NCI-H226 (cell line): ENCODE measurements around the gene GINS1.
"Not testable (repeated sequence)": the region's sequence is repeated elsewhere in the genome, so short reads cannot be mapped to it uniquely, and the experiment has no call there.

ENCODE experiments used
- DNase-seq: peaks from one replicate; pipeline ENCODE4 v3.0.0-alpha.2; 2015

Gene GINS1

GRCh38 chr20:25390538-25391528, 16.6 kb upstream of the GINS1 start, which contains the start of gene ABHD12:
Gene ABHD12, minus strand, starts transcription at chr20:25390835. Its CDS starts 132 bp downstream, at chr20:25390703.
- DNase-seq: peak; percentile 96

GRCh38 chr20:25394276-25394675, 13.2 kb upstream of the GINS1 start:
- DNase-seq: no peak

- no peak for DNase-seq
Measured at GRCh38 chr20:25394996-25395395, 12.5 kb upstream of the GINS1 start.

GRCh38 chr20:25397096-25397495, 10.4 kb upstream of the GINS1 start:
- DNase-seq: no peak

- peak; percentile 6 for DNase-seq
Measured at GRCh38 chr20:25397821-25398220, 9.7 kb upstream of the GINS1 start.

GRCh38 chr20:25398376-25399036, 9.0 kb upstream of the GINS1 start:
- no peak for DNase-seq

- DNase-seq: peak; percentile 60
Measured at GRCh38 chr20:25399037-25399430, 8.4 kb upstream of the GINS1 start.

GRCh38 chr20:25400291-25400732, 7.2 kb upstream of the GINS1 start:
- DNase-seq: not testable (repeated sequence)

- DNase-seq: peak; percentile 10
Measured at GRCh38 chr20:25402583-25402982, 4.9 kb upstream of the GINS1 start.

- DNase-seq: no peak
Measured at GRCh38 chr20:25408170-25408547, 686 bp downstream of the GINS1 start.

GRCh38 chr20:25408890-25409289, 1.4 kb downstream of the GINS1 start:
- no peak for DNase-seq

- peak; percentile 62 for DNase-seq
Measured at GRCh38 chr20:25418776-25419175, 11.3 kb downstream of the GINS1 start.

- DNase-seq: no peak
Measured at GRCh38 chr20:25421102-25421501, 13.6 kb downstream of the GINS1 start.

- DNase-seq: no peak
Measured at GRCh38 chr20:25422032-25422431, 14.6 kb downstream of the GINS1 start.

GRCh38 chr20:25424536-25424935, 17.1 kb downstream of the GINS1 start:
- DNase-seq: no peak

GRCh38 chr20:25437153-25437581, 29.7 kb downstream of the GINS1 start:
- DNase-seq: peak; percentile 12

- no peak for DNase-seq
Measured at GRCh38 chr20:25439328-25439727, 31.9 kb downstream of the GINS1 start.

GRCh38 chr20:25444556-25444955, 37.1 kb downstream of the GINS1 start:
- no peak for DNase-seq

- no peak for DNase-seq
Measured at GRCh38 chr20:25447671-25448070, 40.2 kb downstream of the GINS1 start.

GRCh38 chr20:25452333-25452732, 44.9 kb downstream of the GINS1 start:
- no peak for DNase-seq

GRCh38 chr20:25453035-25453810, 45.8 kb downstream of the GINS1 start:
- peak; percentile 57 for DNase-seq

GRCh38 chr20:25454153-25454900, 46.9 kb downstream of the GINS1 start:
- DNase-seq: no peak
